ENCODE data around the gene CECR2. TPM values are rescaled to one million over a fixed set of nuclear protein-coding genes. Genes with fewer than 3 reads are reported as not detected.

Gene CECR2
- total RNA-seq, 3 donors from 2014 or later (not counting 1 experiment from before 2014, with no cell fraction given), result 0.02 to 0.45 TPM; not detected in 1

- intact Hi-C loops (cut with micrococcal nuclease), result no loop called here
- Histone ChIP-seq H3K9me3 (ENCODE audit: control insufficient read depth, insufficient read depth, low read length) (no peaks in the 10 kb centered on the region), H3K4me3 (ENCODE audit: low read length) (no peak overlapping the region), H3K27ac (ENCODE audit: low read length) (no peak overlapping the region), H3K4me1 (ENCODE audit: control insufficient read depth, insufficient read depth, low read length) (no peaks in the 10 kb centered on the region), H3K27me3 (ENCODE audit: control insufficient read depth, insufficient read depth, low read length) (no peaks in the 10 kb centered on the region), H3K36me3 (ENCODE audit: control insufficient read depth, insufficient read depth, low read length) (no peaks in the 10 kb centered on the region)
- Mint-ChIP-seq H3K9me3 (no peaks in the 10 kb centered on the region), H3K27me3 (ENCODE audit: low read depth in 2 of 2) (peaks cover 13 to 17% of the 10 kb centered on the region in 2 donors), H3K36me3 (no peaks in the 10 kb centered on the region), H3K27ac (no peak overlapping the region), H3K4me1 (no peaks in the 10 kb centered on the region), H3K4me3 (no peak overlapping the region)
- TF ChIP-seq CTCF (IDR thresholded peaks at IDR 0.05), result no peak
- DNase-seq (no peak), ATAC-seq (no peak)
- 80% methylated on average over 5 of the region's 6 CpGs for WGBS (ENCODE audit: insufficient coverage)
Measured at GRCh38 chr22:17460895-17461294, 91.6 kb downstream of the CECR2 start.

GRCh38 chr22:17470880-17471500 is 101.7 kb downstream of the CECR2 start:
- TF ChIP-seq CTCF (IDR thresholded peaks at IDR 0.05), result no peak
- Histone ChIP-seq H3K27me3 (ENCODE audit: control insufficient read depth, insufficient read depth, low read length) (no peaks in the 10 kb centered on the region), H3K4me1 (ENCODE audit: control insufficient read depth, insufficient read depth, low read length) (no peaks in the 10 kb centered on the region), H3K9me3 (ENCODE audit: control insufficient read depth, insufficient read depth, low read length) (no peaks in the 10 kb centered on the region), H3K4me3 (ENCODE audit: low read length) (no peak overlapping the region), H3K36me3 (ENCODE audit: control insufficient read depth, insufficient read depth, low read length) (no peaks in the 10 kb centered on the region), H3K27ac (ENCODE audit: low read length) (no peak overlapping the region)
- no peak overlapping the region for H3K4me3 Mint-ChIP-seq
- H3K4me1 Mint-ChIP-seq, result no peaks in the 10 kb centered on the region
- no peak for ATAC-seq
- no peak overlapping the region for H3K27ac Mint-ChIP-seq
- DNase-seq, result no peak
- 92% methylated on average over 4 of the region's 4 CpGs for WGBS (ENCODE audit: insufficient coverage)
- H3K36me3 Mint-ChIP-seq, result no peaks in the 10 kb centered on the region
- H3K27me3 Mint-ChIP-seq (ENCODE audit: low read depth in 2 of 2), result peaks cover 11 to 45% of the 10 kb centered on the region in 2 donors
- intact Hi-C loops (cut with micrococcal nuclease), result no loop called here
- no peaks in the 10 kb centered on the region for H3K9me3 Mint-ChIP-seq

- DNase-seq, result no peak
- whole genome bisulfite sequencing (ENCODE audit: insufficient coverage), result 66% methylated on average over 6 of the region's 6 CpGs
- intact Hi-C loops (cut with micrococcal nuclease), result no loop called here
- H3K36me3 ChIP-seq (ENCODE audit: control insufficient read depth, insufficient read depth, low read length), result no peaks in the 10 kb centered on the region
- no peaks in the 10 kb centered on the region for H3K4me1 Mint-ChIP-seq
- H3K9me3 ChIP-seq (ENCODE audit: control insufficient read depth, insufficient read depth, low read length), result no peaks in the 10 kb centered on the region
- no peak overlapping the region for H3K27ac Mint-ChIP-seq
- no peaks in the 10 kb centered on the region for H3K36me3 Mint-ChIP-seq
- H3K27ac ChIP-seq (ENCODE audit: low read length), result no peak overlapping the region
- H3K27me3 ChIP-seq (ENCODE audit: control insufficient read depth, insufficient read depth, low read length), result no peaks in the 10 kb centered on the region
- H3K27me3 Mint-ChIP-seq (ENCODE audit: low read depth in 2 of 2), result peaks cover 12 to 41% of the 10 kb centered on the region in 2 donors
- no peak overlapping the region for H3K4me3 Mint-ChIP-seq
- no peak for TF ChIP-seq CTCF (IDR thresholded peaks at IDR 0.05)
- no peaks in the 10 kb centered on the region for H3K4me1 ChIP-seq (ENCODE audit: control insufficient read depth, insufficient read depth, low read length)
- H3K4me3 ChIP-seq (ENCODE audit: low read length), result no peak overlapping the region
- no peak for ATAC-seq
- no peaks in the 10 kb centered on the region for H3K9me3 Mint-ChIP-seq
Measured at GRCh38 chr22:17471886-17472535, 102.8 kb downstream of the CECR2 start.
